ENCODE data around the gene PATL1.

Gene PATL1

GRCh38 chr11:59669611-59670009 lies 773 bp upstream of the PATL1 start:
- Histone ChIP-seq H3K9ac (ENCODE audit: low read depth, low read length) (peak overlapping the region; percentile 96), H3K9me3 (ENCODE audit: control insufficient read depth, insufficient read depth, low read length) (no peaks in the 10 kb centered on the region), H3K4me1 (ENCODE audit: control insufficient read depth, insufficient read depth, low read length) (peaks cover 7% of the 10 kb centered on the region), H3K4me3 (ENCODE audit: low read depth, low read length) (peak overlapping the region; percentile 94), H3K36me3 (ENCODE audit: control insufficient read depth, insufficient read depth, low read length) (no peaks in the 10 kb centered on the region), H3K27me3 (ENCODE audit: control insufficient read depth, insufficient read depth, low read length) (no peaks in the 10 kb centered on the region)

GRCh38 chr11:59668188-59668949 lies 468 bp downstream of the PATL1 start:
- H3K4me1 ChIP-seq (ENCODE audit: control insufficient read depth, insufficient read depth, low read length): peaks cover 7% of the 10 kb centered on the region
- no peaks in the 10 kb centered on the region for H3K36me3 ChIP-seq (ENCODE audit: control insufficient read depth, insufficient read depth, low read length)
- H3K9ac ChIP-seq (ENCODE audit: low read depth, low read length): peak overlapping the region; percentile 76

GRCh38 chr11:59667812-59668187 lies 1.0 kb downstream of the PATL1 start:
- Histone ChIP-seq H3K4me3 (ENCODE audit: low read depth, low read length) (peak overlapping the region; percentile 77), H3K27me3 (ENCODE audit: control insufficient read depth, insufficient read depth, low read length) (no peaks in the 10 kb centered on the region), H3K4me1 (ENCODE audit: control insufficient read depth, insufficient read depth, low read length) (peaks cover 7% of the 10 kb centered on the region), H3K36me3 (ENCODE audit: control insufficient read depth, insufficient read depth, low read length) (no peaks in the 10 kb centered on the region), H3K9me3 (ENCODE audit: control insufficient read depth, insufficient read depth, low read length) (no peaks in the 10 kb centered on the region), H3K9ac (ENCODE audit: low read depth, low read length) (no peak overlapping the region)

More at GRCh38 chr11:59668188-59668949, 468 bp downstream of the PATL1 start:
- Histone ChIP-seq H3K27me3 (ENCODE audit: control insufficient read depth, insufficient read depth, low read length) (no peaks in the 10 kb centered on the region), H3K4me3 (ENCODE audit: low read depth, low read length) (peak overlapping the region; percentile 77), H3K9me3 (ENCODE audit: control insufficient read depth, insufficient read depth, low read length) (no peaks in the 10 kb centered on the region)

- no peak overlapping the region for H3K4me3 ChIP-seq (ENCODE audit: low read depth, low read length)
- H3K27me3 ChIP-seq (ENCODE audit: control insufficient read depth, insufficient read depth, low read length): no peaks in the 10 kb centered on the region
- peaks cover 7% of the 10 kb centered on the region for H3K4me1 ChIP-seq (ENCODE audit: control insufficient read depth, insufficient read depth, low read length)
- no peaks in the 10 kb centered on the region for H3K36me3 ChIP-seq (ENCODE audit: control insufficient read depth, insufficient read depth, low read length)
- H3K9me3 ChIP-seq (ENCODE audit: control insufficient read depth, insufficient read depth, low read length): no peaks in the 10 kb centered on the region
- no peak overlapping the region for H3K9ac ChIP-seq (ENCODE audit: low read depth, low read length)
Observed at GRCh38 chr11:59666969-59667368, 1.9 kb downstream of the PATL1 start.

- H3K9me3 ChIP-seq (ENCODE audit: control insufficient read depth, insufficient read depth, low read length): no peaks in the 10 kb centered on the region
- H3K9ac ChIP-seq (ENCODE audit: low read depth, low read length): no peak overlapping the region
- H3K4me3 ChIP-seq (ENCODE audit: low read depth, low read length): no peak overlapping the region
- no peaks in the 10 kb centered on the region for H3K4me1 ChIP-seq (ENCODE audit: control insufficient read depth, insufficient read depth, low read length)
- H3K36me3 ChIP-seq (ENCODE audit: control insufficient read depth, insufficient read depth, low read length): peaks cover 7% of the 10 kb centered on the region
- H3K27me3 ChIP-seq (ENCODE audit: control insufficient read depth, insufficient read depth, low read length): no peaks in the 10 kb centered on the region
Observed at GRCh38 chr11:59660621-59661020, 8.2 kb downstream of the PATL1 start.

GRCh38 chr11:59659981-59660380 lies 8.9 kb downstream of the PATL1 start:
- peaks cover 12% of the 10 kb centered on the region for H3K36me3 ChIP-seq (ENCODE audit: control insufficient read depth, insufficient read depth, low read length)
- no peaks in the 10 kb centered on the region for H3K9me3 ChIP-seq (ENCODE audit: control insufficient read depth, insufficient read depth, low read length)
- H3K27me3 ChIP-seq (ENCODE audit: control insufficient read depth, insufficient read depth, low read length): no peaks in the 10 kb centered on the region
- H3K4me3 ChIP-seq (ENCODE audit: low read depth, low read length): no peak overlapping the region
- H3K4me1 ChIP-seq (ENCODE audit: control insufficient read depth, insufficient read depth, low read length): no peaks in the 10 kb centered on the region
- H3K9ac ChIP-seq (ENCODE audit: low read depth, low read length): no peak overlapping the region

GRCh38 chr11:59658036-59658435 lies 10.8 kb downstream of the PATL1 start:
- peaks cover 14% of the 10 kb centered on the region for H3K36me3 ChIP-seq (ENCODE audit: control insufficient read depth, insufficient read depth, low read length)
- no peaks in the 10 kb centered on the region for H3K4me1 ChIP-seq (ENCODE audit: control insufficient read depth, insufficient read depth, low read length)

GRCh38 chr11:59654893-59655292 lies 13.9 kb downstream of the PATL1 start:
- Histone ChIP-seq H3K9me3 (ENCODE audit: control insufficient read depth, insufficient read depth, low read length) (no peaks in the 10 kb centered on the region), H3K9ac (ENCODE audit: low read depth, low read length) (no peak overlapping the region), H3K4me3 (ENCODE audit: low read depth, low read length) (no peak overlapping the region), H3K27me3 (ENCODE audit: control insufficient read depth, insufficient read depth, low read length) (no peaks in the 10 kb centered on the region), H3K36me3 (ENCODE audit: control insufficient read depth, insufficient read depth, low read length) (peaks cover 14% of the 10 kb centered on the region), H3K4me1 (ENCODE audit: control insufficient read depth, insufficient read depth, low read length) (no peaks in the 10 kb centered on the region)

More at GRCh38 chr11:59658036-59658435, 10.8 kb downstream of the PATL1 start:
- H3K27me3 ChIP-seq (ENCODE audit: control insufficient read depth, insufficient read depth, low read length): no peaks in the 10 kb centered on the region
- no peak overlapping the region for H3K9ac ChIP-seq (ENCODE audit: low read depth, low read length)
- no peak overlapping the region for H3K4me3 ChIP-seq (ENCODE audit: low read depth, low read length)
- no peaks in the 10 kb centered on the region for H3K9me3 ChIP-seq (ENCODE audit: control insufficient read depth, insufficient read depth, low read length)

- H3K9ac ChIP-seq (ENCODE audit: low read depth, low read length): no peak overlapping the region
- no peak overlapping the region for H3K4me3 ChIP-seq (ENCODE audit: low read depth, low read length)
- H3K27me3 ChIP-seq (ENCODE audit: control insufficient read depth, insufficient read depth, low read length): no peaks in the 10 kb centered on the region
- H3K4me1 ChIP-seq (ENCODE audit: control insufficient read depth, insufficient read depth, low read length): no peaks in the 10 kb centered on the region
- H3K36me3 ChIP-seq (ENCODE audit: control insufficient read depth, insufficient read depth, low read length): peaks cover 11% of the 10 kb centered on the region
- no peaks in the 10 kb centered on the region for H3K9me3 ChIP-seq (ENCODE audit: control insufficient read depth, insufficient read depth, low read length)
Observed at GRCh38 chr11:59647245-59647980, 21.4 kb downstream of the PATL1 start.

- Histone ChIP-seq H3K4me1 (ENCODE audit: control insufficient read depth, insufficient read depth, low read length) (no peaks in the 10 kb centered on the region), H3K9ac (ENCODE audit: low read depth, low read length) (no peak overlapping the region), H3K27me3 (ENCODE audit: control insufficient read depth, insufficient read depth, low read length) (no peaks in the 10 kb centered on the region), H3K9me3 (ENCODE audit: control insufficient read depth, insufficient read depth, low read length) (no peaks in the 10 kb centered on the region), H3K36me3 (ENCODE audit: control insufficient read depth, insufficient read depth, low read length) (peaks cover 22% of the 10 kb centered on the region), H3K4me3 (ENCODE audit: low read depth, low read length) (no peak overlapping the region)
Observed at GRCh38 chr11:59644528-59644927, 24.3 kb downstream of the PATL1 start.

- Histone ChIP-seq H3K36me3 (ENCODE audit: control insufficient read depth, insufficient read depth, low read length) (peaks cover 22% of the 10 kb centered on the region), H3K4me1 (ENCODE audit: control insufficient read depth, insufficient read depth, low read length) (no peaks in the 10 kb centered on the region), H3K4me3 (ENCODE audit: low read depth, low read length) (no peak overlapping the region), H3K9ac (ENCODE audit: low read depth, low read length) (no peak overlapping the region), H3K27me3 (ENCODE audit: control insufficient read depth, insufficient read depth, low read length) (no peaks in the 10 kb centered on the region), H3K9me3 (ENCODE audit: control insufficient read depth, insufficient read depth, low read length) (no peaks in the 10 kb centered on the region)
Observed at GRCh38 chr11:59643390-59643789, 25.4 kb downstream of the PATL1 start.

GRCh38 chr11:59641156-59641555 lies 27.7 kb downstream of the PATL1 start:
- peaks cover 26% of the 10 kb centered on the region for H3K36me3 ChIP-seq (ENCODE audit: control insufficient read depth, insufficient read depth, low read length)
- no peaks in the 10 kb centered on the region for H3K4me1 ChIP-seq (ENCODE audit: control insufficient read depth, insufficient read depth, low read length)

More at GRCh38 chr11:59641156-59641555, 27.7 kb downstream of the PATL1 start:
- no peaks in the 10 kb centered on the region for H3K9me3 ChIP-seq (ENCODE audit: control insufficient read depth, insufficient read depth, low read length)
- no peak overlapping the region for H3K4me3 ChIP-seq (ENCODE audit: low read depth, low read length)
- no peak overlapping the region for H3K9ac ChIP-seq (ENCODE audit: low read depth, low read length)
- H3K27me3 ChIP-seq (ENCODE audit: control insufficient read depth, insufficient read depth, low read length): no peaks in the 10 kb centered on the region
